CD14-positive monocyte (primary cell): Measurements from ENCODE around the gene OR9Q1. TPM values are rescaled to one million over a fixed set of nuclear protein-coding genes. Genes with fewer than 3 reads are reported as not detected.

Experiments
- DNase-seq, 3 donors: peaks; one replicate each; pipeline ENCODE4 v3.0.0-alpha.2; 2011 to 2022
- H2AFZ ChIP-seq: 2 replicates; pipeline ENCODE4 v1.6.0; 2012; ENCODE audit warnings: mild to moderate bottlenecking, low read depth, low read length, inconsistent platforms; ENCODE audit not compliant: insufficient read depth, poor library complexity, severe bottlenecking
- H3K27ac ChIP-seq, 2 donors: 1 replicate in 1 of 2; 2 replicates in 1 of 2; pipeline ENCODE4 v1.5.1; 2012 to 2013; ENCODE audit warnings: low read length in 2 of 2, control low read depth in 1 of 2, inconsistent platforms in 1 of 2, low read depth in 1 of 2, mild to moderate bottlenecking in 1 of 2
- H3K27me3 ChIP-seq, 2 donors: one replicate each; pipeline versions ENCODE4 v1.6.0 to v1.6.1; 2011 to 2013; ENCODE audit warnings: low read length in 2 of 2; ENCODE audit not compliant: control insufficient read depth in 2 of 2, insufficient read depth in 2 of 2
- H3K36me3 ChIP-seq, 2 donors: replicated peaks in 1 of 2; 1 replicate in 1 of 2; 2 replicates in 1 of 2; pipeline versions ENCODE4 v1.5.1 to v1.6.1; 2012 to 2013; ENCODE audit warnings: low read length in 2 of 2, control low read depth in 1 of 2, inconsistent platforms in 1 of 2, mild to moderate bottlenecking in 1 of 2; ENCODE audit not compliant: insufficient read depth in 2 of 2, control insufficient read depth in 1 of 2
- H3K4me1 ChIP-seq, 2 donors: 1 replicate in 1 of 2; 2 replicates in 1 of 2; pipeline versions ENCODE4 v1.5.1 to v1.6.1; 2012 to 2013; ENCODE audit warnings: low read length in 2 of 2, control low read depth in 1 of 2, inconsistent platforms in 1 of 2, mild to moderate bottlenecking in 1 of 2, moderate library complexity in 1 of 2; ENCODE audit not compliant: insufficient read depth in 2 of 2, control insufficient read depth in 1 of 2
- H3K4me2 ChIP-seq: replicated peaks from 2 replicates; pipeline ENCODE3; 2012; ENCODE audit warnings: low read length, moderate library complexity, mild to moderate bottlenecking; ENCODE audit not compliant: poor library complexity, severe bottlenecking; ENCODE audit errors: extremely low read depth
- H3K4me3 ChIP-seq, 3 experiments: fragments of 200-600 bp in 1 of 3; sonication (generic) in 1 of 3; replicated peaks in 1 of 3; 1 replicate in 2 of 3; 2 replicates in 1 of 3; pipeline ENCODE4 v1.5.1; 2011 to 2013; ENCODE audit warnings: low read length in 3 of 3, mild to moderate bottlenecking in 3 of 3, control low read depth in 2 of 3, low read depth in 2 of 3, inconsistent platforms in 1 of 3, moderate library complexity in 1 of 3
- H3K79me2 ChIP-seq: 2 replicates; pipeline ENCODE4 v1.6.0; 2012; ENCODE audit warnings: mild to moderate bottlenecking, control low read depth, inconsistent platforms, low read length, moderate library complexity; ENCODE audit not compliant: insufficient read depth
- H3K9ac ChIP-seq: 2 replicates; pipeline ENCODE4 v1.6.0; 2017; ENCODE audit warnings: low read length, mild to moderate bottlenecking; ENCODE audit not compliant: insufficient read depth, poor library complexity, severe bottlenecking
- H3K9me3 ChIP-seq, 2 donors: replicated peaks in 1 of 2; 1 replicate in 1 of 2; 2 replicates in 1 of 2; pipeline versions ENCODE4 v1.5.1 to v1.6.1; 2012 to 2013; ENCODE audit warnings: low read length in 2 of 2, control low read depth in 1 of 2; ENCODE audit not compliant: control insufficient read depth in 1 of 2, insufficient read depth in 1 of 2
- H4K20me1 ChIP-seq: 2 replicates; pipeline ENCODE4 v1.6.0; 2012; ENCODE audit warnings: mild to moderate bottlenecking, low read length, control low read depth, moderate library complexity; ENCODE audit not compliant: insufficient read depth
- H3K27ac Mint-ChIP-seq, 7 donors: one replicate each; pipeline ENCODE4 v1.8.0; 2020; ENCODE audit warnings: mild to moderate bottlenecking in 7 of 7, mixed read lengths in 7 of 7, moderate library complexity in 6 of 7, inconsistent platforms in 2 of 7
- H3K27me3 Mint-ChIP-seq, 3 donors: one replicate each; pipeline ENCODE4 v1.8.0; 2021 to 2022; ENCODE audit warnings: low read depth in 3 of 3, mild to moderate bottlenecking in 3 of 3, mixed read lengths in 3 of 3, moderate library complexity in 3 of 3, inconsistent platforms in 1 of 3
- H3K36me3 Mint-ChIP-seq, 2 donors: one replicate each; pipeline ENCODE4 v1.8.0; 2020; ENCODE audit warnings: mixed read lengths in 2 of 2, inconsistent platforms in 1 of 2, mild to moderate bottlenecking in 1 of 2
- H3K4me1 Mint-ChIP-seq: one replicate; pipeline ENCODE4 v1.8.0; 2020; ENCODE audit warnings: mild to moderate bottlenecking, mixed read lengths
- H3K4me3 Mint-ChIP-seq, 2 donors: one replicate each; pipeline ENCODE4 v1.8.0; 2020; ENCODE audit warnings: mild to moderate bottlenecking in 2 of 2, mixed read lengths in 2 of 2, moderate library complexity in 1 of 2
- H3K9me3 Mint-ChIP-seq, 7 donors: one replicate each; pipeline ENCODE4 v1.8.0; 2020 to 2022; ENCODE audit warnings: mixed read lengths in 7 of 7, mild to moderate bottlenecking in 6 of 7, moderate library complexity in 6 of 7, inconsistent platforms in 2 of 7
- WGBS: methylation state at CpG from one replicate; pipeline ENCODE4 v1.1.5; 2013; ENCODE audit warnings: missing lambda C conversion rate; ENCODE audit not compliant: insufficient coverage; 5-methylcytosine and 5-hydroxymethylcytosine counted together
- intact Hi-C, 2 donors: fragments of 100-400 bp; cut with micrococcal nuclease; formaldehyde crosslinking; loops; one replicate each; pipeline versions ENCODE4 v1.15.0 to v1.15.1; 2023
- polyA plus RNA-seq, 3 donors: library from polyadenylated mRNA; depleted of rRNA in 1 of 3; unstranded in 2 of 3; stranded (reverse) in 1 of 3; fragments of 300-500 nt in 2 of 3; fragments of >200 nt in 1 of 3; fragmentation: Illumina TruSeq in 2 of 3; gene quantifications; 1 replicate in 2 of 3; 2 replicates in 1 of 3; pipeline ENCODE4 v1.2.3, GENCODE V29; 2012 to 2021
- TF ChIP-seq, protein P1 (sequence below): fragments of 200-600 bp; IDR thresholded peaks from one replicate; pipeline ENCODE4 v1.8.0; 2022; ENCODE audit warnings: antibody characterized with exemption, mild to moderate bottlenecking

Gene OR9Q1
- polyA plus RNA-seq, 3 donors, result not detected

DNA sequence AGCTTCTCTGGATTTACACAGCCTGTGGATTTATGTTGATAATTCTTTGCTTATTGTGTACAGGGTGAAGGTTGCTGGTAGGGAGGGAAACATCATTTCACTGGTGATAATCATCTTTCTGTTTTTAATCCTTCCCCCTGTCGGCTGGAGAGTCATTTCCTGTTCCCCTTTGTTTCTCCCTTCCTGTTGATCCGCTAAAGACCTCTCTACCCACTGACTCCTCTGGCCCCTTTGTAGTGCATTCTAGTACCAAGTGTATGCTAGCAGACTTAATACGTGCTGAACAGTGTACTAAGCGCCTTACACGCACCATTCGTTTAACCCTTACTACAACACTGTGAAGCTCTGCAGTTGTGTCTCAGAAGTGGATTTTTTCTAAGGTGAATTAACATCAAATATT lies 19.0 kb upstream of the OR9Q1 start:
- H3K9me3 ChIP-seq, result peaks cover 0 to 4% of the 10 kb centered on the region in 2 donors
- DNase-seq, result no peak
- no peaks in the 10 kb centered on the region for H3K36me3 ChIP-seq
- Mint-ChIP-seq H3K27me3 (peaks cover 0 to 2% (median 0%) of the 10 kb centered on the region in 3 donors), H3K27ac (no peak overlapping the region), H3K4me1 (peaks cover 3% of the 10 kb centered on the region), H3K9me3 (peaks cover 2 to 17% (median 8%) of the 10 kb centered on the region in 7 donors), H3K36me3 (no peaks in the 10 kb centered on the region), H3K4me3 (no peak overlapping the region)
- no peak overlapping the region for H3K9ac ChIP-seq
- no peak overlapping the region for H3K4me2 ChIP-seq
- no peaks in the 10 kb centered on the region for H3K79me2 ChIP-seq
- no peaks in the 10 kb centered on the region for H3K4me1 ChIP-seq
- no peak overlapping the region for H3K27ac ChIP-seq
- H2AFZ ChIP-seq, result no peak overlapping the region
- no peaks in the 10 kb centered on the region for H3K27me3 ChIP-seq
- intact Hi-C loops, result no loop called here
- H3K4me3 ChIP-seq, result no peak overlapping the region
- TF ChIP-seq, protein P1, sequence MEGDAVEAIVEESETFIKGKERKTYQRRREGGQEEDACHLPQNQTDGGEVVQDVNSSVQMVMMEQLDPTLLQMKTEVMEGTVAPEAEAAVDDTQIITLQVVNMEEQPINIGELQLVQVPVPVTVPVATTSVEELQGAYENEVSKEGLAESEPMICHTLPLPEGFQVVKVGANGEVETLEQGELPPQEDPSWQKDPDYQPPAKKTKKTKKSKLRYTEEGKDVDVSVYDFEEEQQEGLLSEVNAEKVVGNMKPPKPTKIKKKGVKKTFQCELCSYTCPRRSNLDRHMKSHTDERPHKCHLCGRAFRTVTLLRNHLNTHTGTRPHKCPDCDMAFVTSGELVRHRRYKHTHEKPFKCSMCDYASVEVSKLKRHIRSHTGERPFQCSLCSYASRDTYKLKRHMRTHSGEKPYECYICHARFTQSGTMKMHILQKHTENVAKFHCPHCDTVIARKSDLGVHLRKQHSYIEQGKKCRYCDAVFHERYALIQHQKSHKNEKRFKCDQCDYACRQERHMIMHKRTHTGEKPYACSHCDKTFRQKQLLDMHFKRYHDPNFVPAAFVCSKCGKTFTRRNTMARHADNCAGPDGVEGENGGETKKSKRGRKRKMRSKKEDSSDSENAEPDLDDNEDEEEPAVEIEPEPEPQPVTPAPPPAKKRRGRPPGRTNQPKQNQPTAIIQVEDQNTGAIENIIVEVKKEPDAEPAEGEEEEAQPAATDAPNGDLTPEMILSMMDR, result no peak
- WGBS, result no CpG with 5 or more reads among the region's 6 CpGs
- no peaks in the 10 kb centered on the region for H4K20me1 ChIP-seq

DNA sequence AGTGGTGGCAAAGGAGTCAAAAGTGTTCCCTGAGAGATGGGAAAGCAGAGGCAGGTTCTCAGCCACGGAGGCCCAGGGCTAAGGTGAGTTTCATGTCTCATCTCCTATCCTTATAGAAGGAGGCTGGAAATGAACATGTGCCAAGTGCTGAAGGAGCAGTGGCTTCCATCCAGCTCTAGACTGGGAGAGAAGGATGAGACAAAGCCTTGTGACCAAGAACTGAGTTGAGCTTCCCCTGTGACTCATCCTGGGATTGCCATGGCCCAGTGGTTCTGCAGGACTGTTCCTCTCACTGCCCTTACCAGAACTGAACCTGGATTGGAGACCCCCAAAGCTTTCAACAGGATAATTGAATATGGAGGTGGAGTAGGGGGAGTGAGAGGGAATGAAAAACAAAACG lies 16.7 kb upstream of the OR9Q1 start:
- Mint-ChIP-seq H3K27ac (no peak overlapping the region), H3K36me3 (no peaks in the 10 kb centered on the region), H3K27me3 (peaks cover 0 to 2% (median 0%) of the 10 kb centered on the region in 3 donors), H3K9me3 (peaks cover 0 to 12% (median 4%) of the 10 kb centered on the region in 7 donors), H3K4me1 (peaks cover 3% of the 10 kb centered on the region), H3K4me3 (no peak overlapping the region)
- Histone ChIP-seq H3K9me3 (no peaks in the 10 kb centered on the region), H4K20me1 (no peaks in the 10 kb centered on the region), H3K79me2 (no peaks in the 10 kb centered on the region), H3K4me1 (no peaks in the 10 kb centered on the region), H3K9ac (no peak overlapping the region), H2AFZ (no peak overlapping the region), H3K4me3 (no peak overlapping the region), H3K27ac (no peak overlapping the region), H3K4me2 (no peak overlapping the region), H3K27me3 (no peaks in the 10 kb centered on the region), H3K36me3 (no peaks in the 10 kb centered on the region)
- no peak for DNase-seq
- intact Hi-C loops, result no loop called here
- WGBS, result no CpG with 5 or more reads among the region's 2 CpGs
- TF ChIP-seq, protein P1, result no peak
